Activated T-cell treated with anti-CD3 and anti-CD28 coated beads, Interleukin-2, amount 50 U/mL, for 4 hours (primary cell): Measurements from ENCODE around the gene LRRC4C. TPM values are rescaled to one million over a fixed set of nuclear protein-coding genes. Genes with fewer than 3 reads are reported as not detected.
"Not testable (repeated sequence)": the region's sequence is repeated elsewhere in the genome, so short reads cannot be mapped to it uniquely, and the experiment has no call there.

Source experiments
- ATAC-seq, 2 donors: fragments of 200-7000 bp; cut with Tn5 transposase; one replicate each; pipeline ENCODE4 v1.10.0; 2021
- DNase-seq: peaks from one replicate; pipeline ENCODE4 v3.0.0-alpha.2; 2020
- H3K27me3 Mint-ChIP-seq: one replicate; pipeline ENCODE4 v1.8.0; 2021; ENCODE audit warnings: low read depth, mixed read lengths
- H3K36me3 Mint-ChIP-seq: one replicate; pipeline ENCODE4 v1.8.0; 2022; ENCODE audit warnings: mixed read lengths; ENCODE audit not compliant: insufficient read depth
- H3K4me1 Mint-ChIP-seq: one replicate; pipeline ENCODE4 v1.8.0; 2021; ENCODE audit warnings: low read depth, mixed read lengths
- H3K4me3 Mint-ChIP-seq: one replicate; pipeline ENCODE4 v1.8.0; 2021; ENCODE audit warnings: mild to moderate bottlenecking, moderate library complexity, mixed read lengths
- H3K9me3 Mint-ChIP-seq: one replicate; pipeline ENCODE4 v1.8.0; 2021; ENCODE audit warnings: mixed read lengths
- total RNA-seq, 3 donors: library from RNA; stranded (reverse); gene quantifications; one replicate each; pipeline ENCODE4 v1.2.1, GENCODE V29; 2021

LRRC4C gene
- total RNA-seq, 3 donors from 2014 or later: not detected

DNA sequence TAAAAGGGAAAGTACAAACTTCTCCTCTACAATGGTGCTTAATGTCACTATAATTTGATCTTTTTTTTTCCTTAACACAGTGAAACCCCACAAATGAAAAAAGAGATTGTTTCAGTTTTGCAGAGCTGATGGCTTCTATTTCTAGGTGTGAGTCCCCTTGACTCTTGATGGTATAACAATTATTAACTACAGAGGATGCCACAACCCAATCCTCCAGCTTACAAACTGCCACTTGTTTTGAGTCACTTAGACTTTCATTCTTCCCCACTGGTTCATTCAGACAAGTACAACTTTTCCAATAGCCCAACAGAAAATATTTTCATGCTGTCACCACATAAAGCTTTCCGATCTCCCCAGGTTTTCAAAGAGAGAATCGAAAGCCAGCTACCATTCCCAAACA lies 812.2 kb downstream of the LRRC4C start:
- no peaks in the 10 kb centered on the region for H3K27me3 Mint-ChIP-seq
- no peak for DNase-seq
- H3K4me1 Mint-ChIP-seq: no peaks in the 10 kb centered on the region
- H3K36me3 Mint-ChIP-seq: no peaks in the 10 kb centered on the region
- H3K9me3 Mint-ChIP-seq: peaks cover 57% of the 10 kb centered on the region
- H3K4me3 Mint-ChIP-seq: no peak overlapping the region
- ATAC-seq: no peak

DNA sequence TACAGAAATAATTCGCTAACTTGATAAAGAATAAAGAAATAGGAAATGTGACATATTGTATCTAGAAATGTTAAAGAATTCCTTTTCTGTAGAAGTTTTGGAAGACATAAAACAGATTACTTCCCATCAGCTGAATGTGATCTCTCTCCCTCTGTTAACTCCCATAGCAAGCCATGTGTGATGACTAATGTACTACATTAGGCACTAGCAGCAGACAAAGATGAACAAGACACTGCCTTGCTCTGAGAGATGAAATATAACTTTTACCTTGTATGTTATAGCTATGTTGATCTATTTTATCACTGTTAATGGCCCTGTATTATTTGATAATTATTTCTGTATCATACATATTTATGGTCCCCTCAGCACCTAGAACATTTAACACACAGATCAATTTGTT lies 817.2 kb downstream of the LRRC4C start:
- no peaks in the 10 kb centered on the region for H3K27me3 Mint-ChIP-seq
- no peak overlapping the region for H3K4me3 Mint-ChIP-seq
- no peaks in the 10 kb centered on the region for H3K4me1 Mint-ChIP-seq
- DNase-seq (no peak), ATAC-seq (no peak)
- no peaks in the 10 kb centered on the region for H3K36me3 Mint-ChIP-seq
- H3K9me3 Mint-ChIP-seq: peaks cover 33% of the 10 kb centered on the region

DNA sequence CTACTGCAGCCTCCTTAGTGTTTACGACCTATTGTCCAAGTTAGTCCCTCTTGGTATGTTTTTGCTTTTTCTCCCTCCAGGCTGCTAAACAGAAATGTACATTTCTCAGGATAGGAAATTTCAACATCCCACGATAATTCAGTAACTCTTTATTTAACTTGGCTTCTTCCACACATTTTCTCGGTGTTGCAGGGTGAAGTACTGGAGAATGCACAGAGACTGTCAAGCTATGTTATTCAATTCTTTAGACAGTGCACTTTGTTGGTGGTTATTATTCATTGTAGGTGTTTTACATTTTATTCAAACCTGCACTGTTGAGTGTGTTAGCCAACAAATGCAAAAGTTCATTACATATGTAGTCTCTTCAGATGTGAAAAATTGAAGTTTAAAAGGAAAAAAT lies 839.8 kb downstream of the LRRC4C start:
- no peaks in the 10 kb centered on the region for H3K36me3 Mint-ChIP-seq
- no peaks in the 10 kb centered on the region for H3K4me1 Mint-ChIP-seq
- H3K9me3 Mint-ChIP-seq: peaks cover 30% of the 10 kb centered on the region
- ATAC-seq (no peak), DNase-seq (no peak)
- H3K4me3 Mint-ChIP-seq: no peak overlapping the region
- no peaks in the 10 kb centered on the region for H3K27me3 Mint-ChIP-seq

DNA sequence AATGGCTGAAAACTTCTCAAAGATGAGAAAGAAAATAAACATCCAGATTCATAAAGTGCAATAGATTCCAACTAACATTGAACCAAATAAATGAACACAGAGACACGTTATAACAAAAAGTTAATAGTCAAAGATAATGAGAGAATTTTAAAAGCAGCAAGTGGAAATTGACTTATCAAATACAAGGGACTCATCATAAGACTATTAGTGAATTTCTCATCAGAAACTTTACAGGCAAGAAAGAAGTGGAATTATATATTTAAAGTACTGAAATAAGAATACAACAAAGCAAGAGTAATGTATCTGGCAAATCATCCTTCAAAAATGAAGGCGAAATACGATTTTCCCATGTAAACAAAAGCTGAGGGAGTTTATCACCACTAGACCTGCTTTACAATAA lies 852.7 kb downstream of the LRRC4C start:
- ATAC-seq (no peak), DNase-seq (no peak)
- Mint-ChIP-seq H3K4me1 (no peaks in the 10 kb centered on the region), H3K4me3 (no peak overlapping the region), H3K36me3 (no peaks in the 10 kb centered on the region), H3K9me3 (peaks cover 46% of the 10 kb centered on the region), H3K27me3 (no peaks in the 10 kb centered on the region)

DNA sequence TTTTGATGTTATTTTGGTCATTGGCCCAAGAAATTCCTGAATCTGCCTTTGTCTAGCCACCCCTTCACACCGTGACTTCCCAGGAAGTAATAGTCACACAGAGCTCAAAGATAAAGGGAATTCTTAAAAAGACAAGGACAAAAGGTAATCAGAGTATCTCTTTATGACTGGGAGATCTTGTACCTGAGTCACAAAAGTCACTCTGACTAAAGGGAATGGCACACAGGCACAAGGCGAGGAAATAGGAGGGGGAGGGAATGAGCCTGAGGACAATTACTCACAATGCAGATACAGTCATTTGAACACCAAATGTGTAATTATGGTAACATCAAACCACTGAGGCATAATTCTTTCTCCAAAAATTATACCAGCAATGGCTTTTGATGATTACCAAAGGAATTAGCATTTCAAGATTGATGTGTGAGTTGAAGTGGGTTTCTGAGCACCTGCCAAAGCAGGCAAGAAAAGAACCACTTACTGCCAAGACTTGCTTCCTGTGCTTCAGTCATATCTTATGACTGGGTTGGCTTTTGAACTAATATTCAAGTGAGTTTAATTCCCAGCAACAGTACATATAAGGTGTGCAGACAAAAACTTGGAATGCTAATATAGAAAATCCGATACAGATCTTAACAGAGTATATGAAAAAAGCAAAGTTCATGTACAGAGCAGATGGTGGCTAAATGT lies 856.4 kb downstream of the LRRC4C start:
- Mint-ChIP-seq H3K4me1 (no peaks in the 10 kb centered on the region), H3K27me3 (no peaks in the 10 kb centered on the region), H3K9me3 (peaks cover 37% of the 10 kb centered on the region), H3K4me3 (no peak overlapping the region), H3K36me3 (no peaks in the 10 kb centered on the region)
- ATAC-seq: no peak
- no peak for DNase-seq

DNA sequence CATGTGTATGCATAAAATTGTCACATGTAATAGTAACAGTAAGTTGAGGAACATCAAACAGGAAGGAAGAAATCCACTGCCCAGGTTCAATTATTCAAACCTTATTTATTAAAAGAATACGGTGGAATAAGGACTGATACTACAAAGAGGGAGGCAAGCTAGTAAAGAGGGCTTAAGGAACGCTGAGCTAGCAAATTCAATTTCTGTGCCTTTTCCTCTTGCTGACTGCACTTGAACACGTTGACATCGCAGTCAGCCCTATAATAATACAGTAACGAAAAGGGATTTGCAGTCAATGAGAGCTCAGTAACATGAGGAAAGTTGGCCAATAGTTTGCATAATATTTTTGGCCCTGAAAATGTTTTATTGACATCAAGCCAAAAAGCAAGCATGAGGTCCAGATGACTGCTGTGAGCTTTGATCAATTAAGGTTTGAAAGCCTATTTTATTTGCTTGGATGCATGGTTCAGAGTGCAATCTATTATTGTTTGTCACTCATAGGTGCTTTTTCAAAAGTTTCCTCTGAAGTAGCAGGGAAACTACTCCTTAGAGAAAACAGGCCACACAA lies 861.8 kb downstream of the LRRC4C start:
- Mint-ChIP-seq H3K4me3 (no peak overlapping the region), H3K36me3 (no peaks in the 10 kb centered on the region), H3K4me1 (no peaks in the 10 kb centered on the region), H3K27me3 (no peaks in the 10 kb centered on the region), H3K9me3 (peaks cover 20% of the 10 kb centered on the region)
- no peak for ATAC-seq
- DNase-seq: no peak

DNA sequence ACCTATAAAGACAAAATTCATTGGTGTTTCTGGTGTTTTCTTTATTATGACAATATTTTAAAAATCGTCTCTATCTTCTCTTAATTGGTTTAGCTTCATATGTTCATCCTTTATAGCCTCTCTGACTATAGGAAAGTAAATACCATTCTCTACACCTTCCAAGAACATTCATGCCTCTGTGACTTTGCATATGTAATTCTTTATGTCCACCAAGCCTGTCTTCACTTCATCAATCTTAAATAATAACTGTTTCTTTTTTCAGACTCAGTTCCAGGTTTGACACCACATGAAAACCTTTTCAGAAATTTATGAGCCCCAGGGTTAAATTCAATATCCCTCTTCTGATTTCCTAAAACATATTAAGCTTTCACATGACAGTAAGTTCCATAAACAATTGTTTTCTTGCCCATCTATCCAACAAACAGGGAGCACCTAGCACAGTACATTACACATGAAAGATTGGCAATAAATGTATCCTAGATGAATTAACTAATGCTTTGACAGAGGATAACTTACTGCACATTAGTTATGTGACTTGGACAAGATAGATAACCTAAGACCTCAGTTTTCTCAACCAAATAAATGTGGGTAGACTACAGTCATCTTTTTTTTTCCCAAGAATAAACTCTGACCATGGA lies 886.1 kb downstream of the LRRC4C start:
- H3K4me3 Mint-ChIP-seq: no peak overlapping the region

DNA sequence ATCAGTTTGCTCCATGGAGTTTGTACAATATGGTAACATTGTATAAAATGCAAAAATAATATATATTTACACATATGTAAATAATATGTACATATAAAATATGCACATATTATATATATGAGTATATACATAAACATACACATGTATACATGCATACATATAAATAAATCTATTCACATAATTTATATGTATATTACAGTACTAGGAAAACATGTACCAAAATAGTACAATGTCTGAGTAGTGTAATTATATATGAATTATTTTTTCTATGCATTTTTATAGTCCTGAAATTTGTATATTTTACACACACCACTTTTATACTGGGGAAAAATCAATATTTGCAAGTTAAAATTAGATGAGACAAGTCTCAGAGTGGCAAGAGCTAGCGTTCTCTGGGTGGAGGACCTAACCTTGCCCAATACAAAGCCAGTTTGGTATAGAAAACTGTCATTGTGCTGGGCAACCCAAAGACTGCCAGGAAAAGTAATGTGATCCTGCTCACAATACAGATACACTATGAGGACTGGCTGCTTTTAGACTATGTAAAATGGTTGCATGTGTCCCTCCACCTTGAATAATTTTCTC lies 889.4 kb downstream of the LRRC4C start:
- Mint-ChIP-seq H3K27me3 (no peaks in the 10 kb centered on the region), H3K4me1 (no peaks in the 10 kb centered on the region), H3K9me3 (peaks cover 5% of the 10 kb centered on the region), H3K36me3 (no peaks in the 10 kb centered on the region), H3K4me3 (no peak overlapping the region)
- no peak for DNase-seq
- no peak for ATAC-seq

More for the DNA sequence above, 886.1 kb downstream of the LRRC4C start:
- H3K4me1 Mint-ChIP-seq: no peaks in the 10 kb centered on the region
- DNase-seq (no peak), ATAC-seq (no peak)
- no peaks in the 10 kb centered on the region for H3K36me3 Mint-ChIP-seq
- H3K9me3 Mint-ChIP-seq: peaks cover 11% of the 10 kb centered on the region
- no peaks in the 10 kb centered on the region for H3K27me3 Mint-ChIP-seq

DNA sequence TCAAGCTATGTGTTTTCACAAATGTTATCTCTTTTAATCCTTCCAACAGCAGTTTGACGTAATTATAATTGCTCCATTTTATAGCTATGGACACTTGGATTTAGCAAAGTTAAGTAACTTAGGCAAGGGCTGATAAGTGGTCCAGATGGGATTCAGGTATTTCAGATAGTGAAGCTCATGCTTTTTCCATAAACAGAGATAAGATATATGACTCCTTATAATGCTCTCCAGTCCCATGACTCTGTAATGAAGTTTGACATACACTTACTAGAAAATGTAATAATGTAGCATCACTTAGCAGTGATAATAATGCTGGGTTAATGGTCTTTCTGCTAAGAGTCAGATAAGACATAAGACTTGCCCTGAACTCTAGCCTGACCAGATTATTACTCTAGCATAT lies 892.1 kb downstream of the LRRC4C start:
- no peaks in the 10 kb centered on the region for H3K36me3 Mint-ChIP-seq
- no peaks in the 10 kb centered on the region for H3K4me1 Mint-ChIP-seq
- no peak for DNase-seq
- no peak for ATAC-seq
- no peak overlapping the region for H3K4me3 Mint-ChIP-seq
- H3K27me3 Mint-ChIP-seq: no peaks in the 10 kb centered on the region
- peaks cover 11% of the 10 kb centered on the region for H3K9me3 Mint-ChIP-seq

DNA sequence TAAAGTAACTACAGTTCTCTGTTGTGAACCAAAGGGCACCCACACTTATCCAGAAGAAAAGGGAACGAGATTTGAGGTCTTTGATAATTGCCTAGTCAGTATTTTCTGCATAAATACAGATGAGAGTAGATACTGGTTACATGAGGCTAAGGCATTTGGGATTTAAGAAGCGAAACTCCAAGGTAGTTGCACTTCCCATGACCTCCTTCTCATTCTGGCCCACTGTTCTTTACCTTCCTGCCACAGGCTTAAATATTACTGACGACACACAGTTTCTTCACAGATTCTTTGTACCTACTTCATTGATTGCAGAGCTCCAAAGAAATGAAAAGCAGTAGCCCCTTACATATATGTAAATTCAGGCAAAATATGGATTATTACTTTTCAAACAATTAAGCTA lies 915.3 kb downstream of the LRRC4C start:
- Mint-ChIP-seq H3K4me1 (no peaks in the 10 kb centered on the region), H3K27me3 (no peaks in the 10 kb centered on the region), H3K4me3 (no peak overlapping the region), H3K36me3 (no peaks in the 10 kb centered on the region), H3K9me3 (peaks cover 19% of the 10 kb centered on the region)
- no peak for DNase-seq
- ATAC-seq: no peak

DNA sequence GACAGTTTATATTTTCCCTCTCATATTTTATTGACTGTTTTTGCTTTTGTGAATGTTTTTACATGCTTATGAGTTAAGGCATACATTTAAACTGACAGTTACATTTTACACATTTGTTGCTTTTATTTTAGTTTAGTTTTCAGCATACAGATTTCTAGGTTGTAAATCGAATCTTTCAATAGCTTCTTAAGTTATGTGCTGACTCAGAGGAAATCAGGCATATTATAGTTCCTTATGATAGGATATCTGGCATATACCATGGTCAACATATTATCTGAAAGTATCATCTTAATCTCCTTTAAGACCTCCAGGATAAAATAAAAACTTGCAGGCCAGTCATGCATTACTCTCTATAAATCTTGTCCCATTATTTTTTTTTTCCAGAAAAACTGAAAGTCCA lies 916.6 kb downstream of the LRRC4C start:
- Mint-ChIP-seq H3K4me3 (no peak overlapping the region), H3K9me3 (peaks cover 19% of the 10 kb centered on the region), H3K36me3 (no peaks in the 10 kb centered on the region), H3K27me3 (no peaks in the 10 kb centered on the region), H3K4me1 (no peaks in the 10 kb centered on the region)
- ATAC-seq: no peak
- no peak for DNase-seq

DNA sequence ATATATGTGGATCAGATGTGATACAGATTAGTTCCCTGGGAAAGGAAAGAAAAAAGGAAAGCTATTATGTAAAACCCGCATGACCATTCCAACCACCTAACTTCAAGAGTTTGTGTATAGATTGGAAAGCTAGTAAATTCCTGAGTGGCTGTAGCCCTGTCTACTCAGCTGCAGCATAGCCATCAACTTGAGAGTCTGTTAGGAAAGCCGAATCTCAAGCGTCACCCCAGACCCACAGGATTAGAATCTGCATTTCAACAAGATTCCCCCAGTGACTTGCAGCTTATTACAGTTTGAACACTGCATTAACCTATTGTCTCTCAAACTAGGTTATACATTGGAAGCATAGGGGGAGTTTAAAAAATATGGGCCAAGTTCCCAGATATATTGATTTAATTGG lies 921.7 kb downstream of the LRRC4C start:
- no peak for ATAC-seq
- H3K4me1 Mint-ChIP-seq: no peaks in the 10 kb centered on the region

DNA sequence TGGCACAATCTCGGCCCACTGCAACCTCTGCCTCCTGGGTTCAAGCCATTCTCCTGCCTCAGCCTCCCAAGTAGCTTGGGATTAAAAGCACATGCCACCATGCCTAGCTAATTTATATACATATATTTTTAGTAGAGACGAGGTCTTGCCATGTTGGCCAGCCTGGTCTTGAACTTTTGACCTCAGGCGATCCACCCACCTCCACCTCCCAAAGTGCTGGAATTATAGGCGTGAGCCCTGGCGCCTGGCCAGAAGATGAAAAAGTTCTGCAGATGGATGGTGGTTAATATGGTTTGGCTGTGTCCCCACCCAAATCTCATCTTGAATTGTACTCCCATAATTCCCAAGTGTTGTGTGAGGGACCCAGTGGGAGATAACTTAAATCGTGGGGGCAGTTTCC lies 937.4 kb downstream of the LRRC4C start:
- peaks cover 22% of the 10 kb centered on the region for H3K9me3 Mint-ChIP-seq
- DNase-seq, ATAC-seq, H3K36me3 Mint-ChIP-seq, H3K4me1 Mint-ChIP-seq, H3K4me3 Mint-ChIP-seq, H3K27me3 Mint-ChIP-seq: not testable (repeated sequence)

More for the DNA sequence above, 921.7 kb downstream of the LRRC4C start:
- Mint-ChIP-seq H3K9me3 (peaks cover 20% of the 10 kb centered on the region), H3K4me3 (no peak overlapping the region), H3K27me3 (no peaks in the 10 kb centered on the region), H3K36me3 (no peaks in the 10 kb centered on the region)
- DNase-seq: no peak

DNA sequence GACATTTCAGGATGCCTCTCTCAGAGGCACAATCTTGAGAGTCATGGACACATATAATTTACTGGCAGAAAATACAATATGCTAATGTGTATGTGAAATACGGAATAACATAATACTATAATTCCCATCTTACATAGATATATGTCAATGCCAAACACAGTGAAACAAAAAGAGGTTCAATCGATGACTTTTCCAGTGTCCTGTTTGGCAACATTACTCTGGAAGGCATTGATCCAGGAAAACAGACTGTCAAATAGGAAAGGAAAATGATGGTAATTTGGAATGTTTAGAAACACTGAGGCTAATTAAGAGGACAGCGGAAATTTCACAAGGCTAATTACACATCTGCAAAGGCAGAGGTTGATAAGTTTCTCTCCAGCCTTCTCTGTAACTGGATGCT lies 942.3 kb downstream of the LRRC4C start:
- Mint-ChIP-seq H3K4me1 (no peaks in the 10 kb centered on the region), H3K9me3 (peaks cover 19% of the 10 kb centered on the region), H3K27me3 (no peaks in the 10 kb centered on the region), H3K4me3 (no peak overlapping the region), H3K36me3 (no peaks in the 10 kb centered on the region)
- DNase-seq: no peak
- ATAC-seq: no peak

DNA sequence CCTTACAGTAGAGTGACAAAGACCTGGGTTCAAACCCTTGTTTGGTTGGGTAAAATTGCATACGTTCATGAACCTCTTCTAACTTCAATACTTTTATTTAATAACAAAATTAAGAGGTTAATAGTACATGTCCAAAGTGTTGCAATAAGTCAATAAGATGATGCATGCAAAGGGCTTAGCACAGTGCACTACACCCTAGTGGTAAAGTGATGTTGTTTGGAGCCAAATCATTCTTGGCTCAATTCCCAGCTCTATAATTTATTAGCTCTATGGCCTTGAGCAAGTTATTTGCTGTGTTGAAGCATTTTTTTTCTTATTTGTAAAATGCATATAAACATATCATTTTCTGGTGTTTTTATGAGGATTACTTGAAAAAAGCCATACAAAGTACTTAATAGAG lies 945.3 kb downstream of the LRRC4C start:
- no peak for DNase-seq
- Mint-ChIP-seq H3K4me3 (no peak overlapping the region), H3K27me3 (no peaks in the 10 kb centered on the region), H3K4me1 (no peaks in the 10 kb centered on the region), H3K36me3 (no peaks in the 10 kb centered on the region), H3K9me3 (peaks cover 24% of the 10 kb centered on the region)
- ATAC-seq: no peak
